Neural cell (in vitro differentiated cells): ENCODE measurements around the gene GALNT4.

ENCODE experiments used
- POLR2AphosphoS5 ChIP-seq: IDR thresholded peaks from 2 replicates; pipeline ENCODE4 v1.6.1; 2012
- RAD21 ChIP-seq: fragments of 450-650 bp; conservative IDR thresholded peaks from 2 replicates; pipeline ENCODE4 v1.6.1; 2014; ENCODE audit warnings: antibody characterized with exemption, mild to moderate bottlenecking, moderate library complexity
- REST ChIP-seq: IDR thresholded peaks from 2 replicates; pipeline ENCODE4 v1.6.1; 2012; ENCODE audit warnings: borderline replicate concordance
- SMC3 ChIP-seq: fragments of 450-650 bp; conservative IDR thresholded peaks from 2 replicates; pipeline ENCODE4 v1.6.1; 2014; ENCODE audit warnings: antibody characterized with exemption, mild to moderate bottlenecking, moderate library complexity; ENCODE audit not compliant: poor library complexity
- TAF1 ChIP-seq: IDR thresholded peaks from 2 replicates; pipeline ENCODE4 v1.6.1; 2012; ENCODE audit warnings: low read depth
- TF ChIP-seq, protein P1 (sequence below): fragments of 450-650 bp; IDR thresholded peaks from 2 replicates; pipeline ENCODE4 v1.5.1; 2014; ENCODE audit warnings: antibody characterized with exemption, mild to moderate bottlenecking, moderate library complexity; ENCODE audit not compliant: poor library complexity, severe bottlenecking

DNA sequence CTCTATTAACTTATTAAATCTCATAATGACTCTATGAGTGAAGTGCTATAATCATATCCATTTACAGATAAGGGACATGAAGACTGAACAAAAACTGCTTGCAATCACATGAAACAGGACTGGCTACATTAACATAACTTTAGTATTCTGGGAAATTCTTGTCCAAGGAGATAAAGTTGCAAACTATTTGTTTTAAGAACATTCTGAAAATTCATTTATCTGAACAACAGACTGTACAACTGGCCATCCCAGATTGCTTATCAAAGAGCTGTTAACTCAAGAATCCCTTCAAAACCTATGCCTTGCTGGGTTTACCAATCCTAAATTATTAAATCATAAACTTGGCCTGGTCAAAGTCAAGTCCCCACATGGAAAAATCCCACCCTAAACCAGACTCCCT is 40.4 kb upstream of the GALNT4 start:
- TF ChIP-seq, protein P1, sequence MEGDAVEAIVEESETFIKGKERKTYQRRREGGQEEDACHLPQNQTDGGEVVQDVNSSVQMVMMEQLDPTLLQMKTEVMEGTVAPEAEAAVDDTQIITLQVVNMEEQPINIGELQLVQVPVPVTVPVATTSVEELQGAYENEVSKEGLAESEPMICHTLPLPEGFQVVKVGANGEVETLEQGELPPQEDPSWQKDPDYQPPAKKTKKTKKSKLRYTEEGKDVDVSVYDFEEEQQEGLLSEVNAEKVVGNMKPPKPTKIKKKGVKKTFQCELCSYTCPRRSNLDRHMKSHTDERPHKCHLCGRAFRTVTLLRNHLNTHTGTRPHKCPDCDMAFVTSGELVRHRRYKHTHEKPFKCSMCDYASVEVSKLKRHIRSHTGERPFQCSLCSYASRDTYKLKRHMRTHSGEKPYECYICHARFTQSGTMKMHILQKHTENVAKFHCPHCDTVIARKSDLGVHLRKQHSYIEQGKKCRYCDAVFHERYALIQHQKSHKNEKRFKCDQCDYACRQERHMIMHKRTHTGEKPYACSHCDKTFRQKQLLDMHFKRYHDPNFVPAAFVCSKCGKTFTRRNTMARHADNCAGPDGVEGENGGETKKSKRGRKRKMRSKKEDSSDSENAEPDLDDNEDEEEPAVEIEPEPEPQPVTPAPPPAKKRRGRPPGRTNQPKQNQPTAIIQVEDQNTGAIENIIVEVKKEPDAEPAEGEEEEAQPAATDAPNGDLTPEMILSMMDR = no peak
- TF ChIP-seq REST (no peak), POLR2AphosphoS5 (no peak), TAF1 (no peak), SMC3 (no peak), RAD21 (no peak)
